Sciatic nerve (tissue), 2 donors: ENCODE results near the gene ATP6AP1. TPM values are rescaled to one million over a fixed set of nuclear protein-coding genes. Genes with fewer than 3 reads are reported as not detected.
"Not testable (repeated sequence)": the region's sequence is repeated elsewhere in the genome, so short reads cannot be mapped to it uniquely, and the experiment has no call there.

Experiments used
- ATAC-seq: fragments of 200-7000 bp; cut with Tn5 transposase; one replicate; pipeline ENCODE4 v1.9.1; 2020; ENCODE audit warnings: mild to moderate bottlenecking, moderate library complexity
- DNase-seq: peaks from one replicate; pipeline ENCODE4 v3.0.0-alpha.2; 2020; ENCODE audit warnings: low spot score
- intact Hi-C: fragments of 100-400 bp; cut with DNase I; formaldehyde crosslinking; loops from one replicate; pipeline ENCODE4 v1.14.2; 2022
- total RNA-seq: library from RNA; stranded (reverse); fragmentation: NEBNext Ultra II Directional; extraction: Animal tissue kit (Norgen Biotek cat#: 25700); gene quantifications from one replicate; pipeline ENCODE4 v1.2.1, GENCODE V29; 2021
- donor health status: DM: no; HTN: no; CAD: no.
- donor health status: DM: no; HTN: no; CAD: no.

The ATP6AP1 gene
- total RNA-seq: 59.1 TPM

GRCh38 chrX:154428176-154429171 is at the start of gene ATP6AP1:
Gene ATP6AP1, plus strand, starts transcription at chrX:154428677. Its CDS starts 16 bp downstream, at chrX:154428693.
- ATAC-seq (peak; percentile 98), DNase-seq (peak; percentile 94)
- intact Hi-C loops: no loop called here

- DNase-seq (peak; percentile 97), ATAC-seq (peak; percentile 92)
- intact Hi-C loops: no loop called here
These were observed 49.5 kb upstream of the ATP6AP1 start, which contains the start of gene EMD for GRCh38 chrX:154378799-154379568. Gene EMD, plus strand, starts transcription at chrX:154379295. Its CDS starts 190 bp downstream, at chrX:154379485.

- no peak for ATAC-seq
- peak; percentile 68 for DNase-seq
- intact Hi-C loops: no loop called here
These were observed 48.9 kb upstream of the ATP6AP1 start for GRCh38 chrX:154379569-154379951.

GRCh38 chrX:154380153-154380552 is 48.3 kb upstream of the ATP6AP1 start:
- intact Hi-C loops: no loop called here
- DNase-seq (no peak), ATAC-seq (no peak)

- intact Hi-C loops: no loop called here
- no peak for DNase-seq
- ATAC-seq: no peak
These were observed 47.7 kb upstream of the ATP6AP1 start for GRCh38 chrX:154380787-154381186.

- intact Hi-C loops: no loop called here
- DNase-seq (no peak), ATAC-seq (no peak)
These were observed 47.2 kb upstream of the ATP6AP1 start for GRCh38 chrX:154381271-154381670.

- DNase-seq: no peak
- ATAC-seq: no peak
- intact Hi-C loops: no loop called here
These were observed 45.9 kb upstream of the ATP6AP1 start for GRCh38 chrX:154382483-154383069.

GRCh38 chrX:154383359-154384283 is 44.9 kb upstream of the ATP6AP1 start:
- DNase-seq: no peak
- intact Hi-C loops: no loop called here
- no peak for ATAC-seq

- intact Hi-C loops: no loop called here
- DNase-seq (peak; percentile 63), ATAC-seq (no peak)
These were observed 44.1 kb upstream of the ATP6AP1 start for GRCh38 chrX:154384284-154384892.

GRCh38 chrX:154388094-154388493 is 40.4 kb upstream of the ATP6AP1 start:
- intact Hi-C loops, DNase-seq: not testable (repeated sequence)
- peak; percentile 48 for ATAC-seq

- DNase-seq, ATAC-seq, intact Hi-C loops: not testable (repeated sequence)
These were observed 39.8 kb upstream of the ATP6AP1 start for GRCh38 chrX:154388649-154389048.

GRCh38 chrX:154389812-154390747 is 38.4 kb upstream of the ATP6AP1 start:
- peak; percentile 88 for ATAC-seq
- intact Hi-C loops, DNase-seq: not testable (repeated sequence)

- intact Hi-C loops: not testable (repeated sequence)
These were observed 32.1 kb upstream of the ATP6AP1 start for GRCh38 chrX:154396363-154396762.

GRCh38 chrX:154396973-154397887 is 31.2 kb upstream of the ATP6AP1 start:
- peak; percentile 85 for DNase-seq
- intact Hi-C loops: no loop called here
- peak; percentile 89 for ATAC-seq

More at GRCh38 chrX:154396363-154396762, 32.1 kb upstream of the ATP6AP1 start:
- not testable (repeated sequence) for ATAC-seq, DNase-seq

GRCh38 chrX:154397888-154398667 is 30.4 kb upstream of the ATP6AP1 start, which contains the start of gene RPL10:
Gene RPL10, plus strand, starts transcription at chrX:154398377. Its CDS starts 143 bp downstream, at chrX:154398520.
- peak; percentile 96 for ATAC-seq
- intact Hi-C loops: no loop called here
- DNase-seq: peak; percentile 95
